Duodenal mucosa (tissue), 2 donors: Measurements from ENCODE around the gene EIF2AK3.
A peak's percentile ranks its signal among the peaks of the same experiment; 100 is the strongest.

Experiments used
- H3K27ac ChIP-seq: one replicate; pipeline ENCODE4 v1.7.0; 2013; ENCODE audit warnings: low read depth, low read length
- H3K27me3 ChIP-seq, 2 donors: one replicate each; pipeline ENCODE4 v1.7.0; 2013; ENCODE audit warnings: low read length in 2 of 2, control low read depth in 1 of 2; ENCODE audit not compliant: insufficient read depth in 2 of 2, control insufficient read depth in 1 of 2
- H3K36me3 ChIP-seq, 2 donors: one replicate each; pipeline ENCODE4 v1.7.0; 2013; ENCODE audit warnings: low read length in 2 of 2, control low read depth in 1 of 2; ENCODE audit not compliant: insufficient read depth in 2 of 2, control insufficient read depth in 1 of 2
- H3K4me1 ChIP-seq, 2 donors: one replicate each; pipeline ENCODE4 v1.7.0; 2013; ENCODE audit warnings: low read length in 2 of 2, control low read depth in 1 of 2; ENCODE audit not compliant: insufficient read depth in 2 of 2, control insufficient read depth in 1 of 2
- H3K4me3 ChIP-seq, 2 donors: one replicate each; pipeline ENCODE4 v1.7.0; 2013; ENCODE audit warnings: low read length in 2 of 2, low read depth in 1 of 2
- H3K9ac ChIP-seq, 2 donors: one replicate each; pipeline ENCODE4 v1.7.0; 2013; ENCODE audit warnings: low read length in 2 of 2, low read depth in 1 of 2
- H3K9me3 ChIP-seq, 2 donors: one replicate each; pipeline ENCODE4 v1.7.0; 2013; ENCODE audit warnings: low read length in 2 of 2, control low read depth in 1 of 2; ENCODE audit not compliant: control insufficient read depth in 1 of 2

The EIF2AK3 gene

DNA sequence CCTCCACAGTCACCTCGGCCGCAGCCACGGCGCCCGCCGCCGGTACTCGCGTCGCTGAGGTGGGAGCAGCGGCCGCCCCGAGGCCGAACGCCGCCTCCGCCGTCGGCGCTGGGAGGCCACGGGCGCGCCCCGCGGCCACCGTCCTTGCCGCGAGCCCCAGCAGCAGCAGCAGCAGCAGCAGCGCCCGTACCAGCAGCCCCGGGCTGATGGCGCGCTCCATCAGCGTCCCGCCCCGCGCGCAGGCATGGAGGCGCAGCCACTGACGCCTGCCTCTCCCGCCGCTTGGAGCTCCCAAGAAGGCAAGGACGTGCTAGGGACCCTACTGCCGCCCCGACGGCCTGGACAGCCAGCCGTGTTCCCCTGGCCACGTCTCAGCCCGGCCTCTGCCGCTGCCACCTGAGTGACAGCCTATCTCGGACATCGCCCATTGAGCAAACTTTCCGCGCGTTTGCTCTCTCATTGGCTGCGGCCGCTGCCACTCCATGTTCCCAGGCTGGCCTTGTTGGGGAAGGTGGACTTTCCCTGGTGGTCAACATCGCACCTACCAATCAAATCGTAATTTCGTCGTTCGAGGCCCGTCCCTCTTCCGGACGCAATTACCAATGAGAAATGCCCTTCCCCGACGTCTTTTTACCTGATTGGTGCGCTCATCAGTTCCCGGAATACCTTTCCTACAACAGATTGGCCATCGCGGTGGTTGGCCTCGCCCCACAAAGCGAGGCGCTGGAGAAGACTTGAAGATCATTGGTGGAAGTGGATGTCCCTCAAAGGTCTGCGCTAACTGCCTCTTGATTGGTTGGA lies at the start of gene EIF2AK3:
TSS of gene EIF2AK3 (minus strand) at position 410 of the 801 bp plus-strand sequence. CDS start at position 220, 190 bp downstream.
- no peaks in the 10 kb centered on the region for H3K9me3 ChIP-seq
- peak within 1 kb of the TSS; percentile 90 to 92 for H3K4me3 ChIP-seq
- H3K27me3 ChIP-seq, result no peaks in the 10 kb centered on the region
- peak within 1 kb of the TSS; percentile 99 for H3K27ac ChIP-seq
- H3K4me1 ChIP-seq, result peaks cover 20 to 22% of the 10 kb centered on the region in 2 donors
- H3K9ac ChIP-seq, result peak within 1 kb of the TSS; percentile 79 to 98
- H3K36me3 ChIP-seq, result no peaks in the 10 kb centered on the region

DNA sequence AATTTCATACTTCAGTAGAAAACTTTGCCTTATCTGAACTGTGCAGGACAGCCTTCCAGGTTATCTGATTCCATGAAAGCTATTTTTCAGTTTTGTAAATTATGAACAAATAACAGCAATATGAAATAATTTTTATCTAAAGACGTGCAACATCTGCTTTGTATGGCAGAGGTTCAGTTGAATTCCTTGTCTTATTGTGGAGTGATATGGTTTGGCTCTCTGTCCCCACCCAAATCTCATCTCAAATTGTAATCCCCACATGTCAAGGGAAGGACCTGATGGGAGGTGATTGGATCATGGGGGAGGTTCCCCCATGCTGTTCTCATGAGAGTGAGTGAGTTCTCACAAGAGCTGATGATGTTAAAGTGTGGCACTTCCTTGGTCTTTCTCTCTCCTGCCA lies 46.1 kb upstream of the EIF2AK3 start:
- Histone ChIP-seq H3K9me3 (no peaks in the 10 kb centered on the region), H3K27me3 (no peaks in the 10 kb centered on the region), H3K4me1 (no peaks in the 10 kb centered on the region), H3K9ac (no peak overlapping the region), H3K4me3 (no peak overlapping the region), H3K27ac (no peak overlapping the region), H3K36me3 (no peaks in the 10 kb centered on the region)

DNA sequence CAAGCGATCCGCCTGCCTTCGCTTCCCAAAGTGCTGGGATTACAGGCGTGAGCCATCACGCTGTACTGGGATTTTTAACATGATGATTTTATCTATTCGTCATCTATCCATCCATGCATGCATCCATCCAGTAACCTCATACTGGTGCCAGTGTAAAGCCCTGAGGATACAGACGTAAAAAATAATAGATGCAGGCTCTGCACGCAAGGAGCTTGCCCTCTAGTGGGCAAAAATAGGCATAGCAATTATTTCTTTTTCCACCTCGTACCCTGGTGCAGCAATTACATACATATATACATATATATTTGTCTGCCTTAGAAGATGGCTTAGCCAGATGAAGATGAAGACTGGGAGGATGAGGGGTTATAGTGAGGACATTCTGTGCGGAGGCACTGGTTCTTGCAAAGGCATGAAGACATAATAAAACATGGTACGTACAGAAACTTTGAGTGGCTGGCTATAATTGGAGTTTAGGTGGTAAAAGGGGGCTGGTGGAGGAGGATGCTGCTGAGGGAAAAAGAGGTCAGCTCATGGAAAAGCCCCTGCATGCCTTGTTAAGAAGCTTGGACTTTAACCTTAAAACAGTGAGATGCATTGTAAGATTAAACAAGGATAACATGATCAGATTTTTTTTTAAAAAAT lies 44.6 kb upstream of the EIF2AK3 start:
- no peaks in the 10 kb centered on the region for H3K27me3 ChIP-seq
- no peak overlapping the region for H3K4me3 ChIP-seq
- no peaks in the 10 kb centered on the region for H3K36me3 ChIP-seq
- H3K27ac ChIP-seq, result no peak overlapping the region
- no peak overlapping the region for H3K9ac ChIP-seq
- no peaks in the 10 kb centered on the region for H3K4me1 ChIP-seq
- H3K9me3 ChIP-seq, result no peaks in the 10 kb centered on the region

DNA sequence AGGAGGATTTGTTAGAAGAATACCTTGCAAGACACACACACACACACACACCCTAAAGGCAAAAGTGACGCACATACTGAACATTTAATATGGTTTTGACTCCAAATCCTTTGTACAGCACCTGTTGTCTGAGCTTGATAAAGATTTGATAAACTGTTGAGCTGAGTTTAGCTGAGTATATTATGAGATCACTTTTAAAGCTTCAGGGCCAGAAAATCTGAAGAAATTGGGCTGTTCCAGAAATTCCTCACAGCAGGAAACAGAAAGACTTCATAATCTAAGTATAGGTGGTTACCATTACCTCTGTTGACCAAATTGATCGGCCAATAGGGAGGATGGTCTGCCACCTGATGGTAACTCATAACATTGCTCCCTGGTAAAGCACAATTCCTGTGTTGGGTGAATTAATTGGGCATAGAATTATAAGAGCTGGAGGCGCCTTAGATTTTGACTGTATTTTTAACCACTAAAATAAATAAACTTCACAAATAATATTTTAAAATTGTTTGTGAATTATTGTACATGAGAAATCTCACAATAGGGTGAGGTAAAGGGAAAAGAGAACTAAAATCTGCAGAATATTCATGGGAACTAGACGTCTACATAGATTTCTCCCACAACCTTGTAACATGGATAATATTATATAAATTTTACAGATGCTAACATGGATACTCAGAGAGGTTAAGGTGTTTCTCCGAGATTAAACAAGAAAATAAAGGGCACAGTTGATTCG lies 42.4 kb upstream of the EIF2AK3 start:
- Histone ChIP-seq H3K9ac (peak overlapping the region in 1 of 2 donors; percentile 10), H3K27ac (no peak overlapping the region), H3K4me3 (no peak overlapping the region), H3K36me3 (no peaks in the 10 kb centered on the region), H3K4me1 (no peaks in the 10 kb centered on the region), H3K9me3 (no peaks in the 10 kb centered on the region), H3K27me3 (no peaks in the 10 kb centered on the region)

DNA sequence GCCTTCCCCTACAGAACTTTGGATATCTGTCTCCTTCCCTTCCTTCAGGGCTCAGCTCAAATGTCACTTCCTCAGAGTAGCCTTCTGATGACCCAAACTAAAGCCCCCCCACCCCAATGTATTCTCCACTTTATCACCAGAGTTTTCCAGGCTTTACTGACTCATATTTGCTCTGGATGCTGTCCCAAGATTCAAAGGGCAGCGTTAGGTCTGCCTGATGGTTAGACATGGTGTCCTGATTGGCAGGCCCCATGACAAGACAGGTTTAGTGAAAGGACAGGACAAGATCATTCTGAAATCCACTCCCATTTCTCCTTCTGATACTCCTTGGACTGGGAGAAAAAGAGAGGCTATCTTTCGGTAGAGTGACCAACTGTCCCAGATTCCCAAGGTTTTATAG lies 41.6 kb upstream of the EIF2AK3 start:
- H3K9ac ChIP-seq, result no peak overlapping the region
- no peak overlapping the region for H3K27ac ChIP-seq
- H3K4me3 ChIP-seq, result no peak overlapping the region

DNA sequence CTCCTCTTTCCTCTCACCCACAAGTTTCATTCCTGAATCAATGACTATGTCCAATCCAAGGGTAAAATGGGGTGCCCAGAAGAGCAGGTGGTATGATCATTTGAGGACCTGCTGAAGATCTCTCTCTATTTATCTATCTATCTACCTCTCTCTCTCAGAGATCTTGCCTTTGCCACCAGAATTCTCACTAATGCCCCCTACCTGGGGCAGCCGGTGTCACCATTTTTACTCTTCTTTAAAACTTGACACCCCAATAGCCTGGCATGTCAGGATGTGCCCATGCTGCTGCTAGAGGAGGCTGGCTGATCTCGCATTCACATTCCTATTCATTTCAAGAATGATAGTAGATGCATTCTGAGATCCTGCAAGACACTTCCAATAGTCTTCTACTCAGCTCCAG lies 40.0 kb upstream of the EIF2AK3 start:
- no peaks in the 10 kb centered on the region for H3K27me3 ChIP-seq
- no peaks in the 10 kb centered on the region for H3K36me3 ChIP-seq
- no peak overlapping the region for H3K27ac ChIP-seq
- no peak overlapping the region for H3K4me3 ChIP-seq
- no peaks in the 10 kb centered on the region for H3K9me3 ChIP-seq
- no peak overlapping the region for H3K9ac ChIP-seq
- no peaks in the 10 kb centered on the region for H3K4me1 ChIP-seq

More for the DNA sequence above, 41.6 kb upstream of the EIF2AK3 start:
- Histone ChIP-seq H3K4me1 (no peaks in the 10 kb centered on the region), H3K36me3 (no peaks in the 10 kb centered on the region), H3K27me3 (no peaks in the 10 kb centered on the region), H3K9me3 (no peaks in the 10 kb centered on the region)

DNA sequence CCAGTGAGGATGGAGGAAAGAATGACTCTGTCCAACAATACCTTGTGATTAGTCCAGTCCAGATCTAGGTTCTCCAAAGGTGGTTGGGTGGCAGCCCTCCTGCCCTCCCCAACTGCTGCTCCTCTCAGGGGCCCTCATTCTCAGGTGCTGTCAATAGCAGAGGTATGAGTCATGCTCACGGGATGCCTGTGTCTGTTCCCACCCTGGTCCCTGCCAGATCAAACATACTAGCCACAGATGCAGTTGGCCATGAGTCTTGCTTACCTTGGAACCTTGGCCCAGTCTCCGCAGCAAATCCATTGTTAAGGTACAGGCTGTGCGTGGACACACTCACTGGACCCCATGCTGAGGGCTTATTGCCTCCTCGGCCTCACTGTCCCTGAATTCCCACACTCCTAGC lies 39.3 kb upstream of the EIF2AK3 start:
- Histone ChIP-seq H3K9ac (no peak overlapping the region), H3K4me1 (no peaks in the 10 kb centered on the region)

DNA sequence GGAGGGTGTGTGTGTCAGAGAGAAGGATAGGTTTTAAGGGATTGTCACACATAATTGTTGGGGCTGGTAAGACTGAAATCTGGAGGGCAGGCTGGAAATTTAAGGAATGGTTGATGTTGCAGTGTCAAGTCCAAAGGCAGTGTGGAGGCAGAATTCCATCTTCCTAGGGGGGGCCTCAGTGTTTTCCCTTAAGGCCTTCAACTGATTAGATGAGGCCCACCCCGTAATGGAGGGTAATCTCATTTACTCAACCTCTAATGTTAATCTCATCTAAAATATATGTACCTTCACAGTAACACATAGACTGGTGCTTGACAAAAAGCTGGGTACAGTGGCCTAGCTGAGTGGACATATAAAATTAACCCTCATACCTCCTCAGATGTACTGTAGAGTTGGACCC lies 33.4 kb upstream of the EIF2AK3 start:
- Histone ChIP-seq H3K9ac (no peak overlapping the region), H3K9me3 (no peaks in the 10 kb centered on the region), H3K27me3 (no peaks in the 10 kb centered on the region), H3K4me3 (no peak overlapping the region), H3K4me1 (peaks cover 3 to 6% of the 10 kb centered on the region in 2 donors), H3K36me3 (no peaks in the 10 kb centered on the region), H3K27ac (no peak overlapping the region)

More for the DNA sequence above, 39.3 kb upstream of the EIF2AK3 start:
- Histone ChIP-seq H3K36me3 (no peaks in the 10 kb centered on the region), H3K4me3 (no peak overlapping the region), H3K27ac (no peak overlapping the region), H3K9me3 (no peaks in the 10 kb centered on the region), H3K27me3 (no peaks in the 10 kb centered on the region)

DNA sequence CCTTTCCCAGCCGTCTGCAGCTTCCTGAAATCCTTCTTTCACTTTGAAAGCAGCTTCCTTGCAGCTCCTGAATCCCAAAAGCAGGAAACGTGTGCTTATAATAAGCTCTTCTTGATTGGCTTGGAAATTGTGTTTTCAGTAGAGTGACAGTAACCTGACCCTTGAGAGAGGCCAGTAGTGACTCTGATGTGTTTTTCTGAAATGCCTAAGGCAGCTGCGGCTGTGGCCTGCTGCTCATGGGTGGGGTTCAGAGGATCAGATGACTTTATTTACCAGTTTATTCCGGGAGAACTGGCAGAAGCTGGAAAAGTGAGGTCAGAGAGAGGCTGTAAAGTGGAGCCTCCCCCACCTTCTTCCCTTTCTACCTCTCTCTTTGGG lies 32.3 kb upstream of the EIF2AK3 start:
- Histone ChIP-seq H3K9me3 (no peaks in the 10 kb centered on the region), H3K4me3 (no peak overlapping the region), H3K27ac (peak overlapping the region; percentile 11), H3K36me3 (no peaks in the 10 kb centered on the region), H3K27me3 (no peaks in the 10 kb centered on the region), H3K4me1 (peaks cover 3 to 6% of the 10 kb centered on the region in 2 donors), H3K9ac (no peak overlapping the region)
